IMR-90 (cell line): ENCODE measurements around the gene BARX1. TPM values are rescaled to one million over a fixed set of nuclear protein-coding genes. Genes with fewer than 3 reads are reported as not detected.
"Not testable (repeated sequence)": the region's sequence is repeated elsewhere in the genome, so short reads cannot be mapped to it uniquely, and the experiment has no call there.

Experiments used
- ATAC-seq: fragments of 200-7000 bp; cut with Tn5 transposase; 2 replicates; pipeline ENCODE4 v1.9.1; 2020; ENCODE audit warnings: low read depth, mild to moderate bottlenecking, moderate library complexity
- BruUV-seq: library from RNA; stranded (reverse); fragments of 400-500 nt; replicated peaks from 2 replicates; lab custom pipeline; 2021; lab: Mats Ljungman, UMichigan
- CTCF ChIA-PET: fragments of 300-600 bp; formaldehyde crosslinking; extraction: SDS; loops from one replicate; lab custom pipeline; 2021; ENCODE audit warnings: antibody characterized with exemption; lab: Yijun Ruan, JAX
- POLR2A ChIA-PET: fragments of 300-600 bp; sonication (Branson Sonifier 250); formaldehyde crosslinking; loops from one replicate; lab custom pipeline; 2022; ENCODE audit warnings: antibody characterized with exemption; ENCODE audit not compliant: unreplicated experiment; lab: Charles Lee
- DNase-seq: peaks from one replicate; pipeline ENCODE4 v3.0.0; 2013
- H2AFZ ChIP-seq: replicated peaks from 2 replicates; pipeline ENCODE3; 2013; ENCODE audit warnings: low read length, mild to moderate bottlenecking; ENCODE audit not compliant: poor library complexity
- H2AK5ac ChIP-seq: 2 replicates; pipeline ENCODE4 v1.6.1; 2013; ENCODE audit warnings: low read depth, low read length, inconsistent platforms
- H2AK9ac ChIP-seq: replicated peaks from 2 replicates; pipeline ENCODE3; 2013; ENCODE audit warnings: mild to moderate bottlenecking, low read depth, low read length, moderate library complexity; ENCODE audit not compliant: poor library complexity
- H2BK120ac ChIP-seq: 2 replicates; pipeline ENCODE4 v1.6.1; 2013; ENCODE audit warnings: low read depth, low read length, inconsistent platforms
- H2BK15ac ChIP-seq: 3 replicates; pipeline ENCODE4 v1.6.1; 2013; ENCODE audit warnings: low read depth, low read length, inconsistent platforms
- H2BK20ac ChIP-seq: 2 replicates; pipeline ENCODE4 v1.6.1; 2013; ENCODE audit warnings: low read depth, mild to moderate bottlenecking, inconsistent platforms, low read length, moderate library complexity
- H2BK5ac ChIP-seq: 2 replicates; pipeline ENCODE4 v1.6.1; 2013; ENCODE audit warnings: mild to moderate bottlenecking, low read depth, low read length, inconsistent platforms; ENCODE audit not compliant: poor library complexity, severe bottlenecking
- H3K14ac ChIP-seq: replicated peaks from 2 replicates; pipeline ENCODE4 v1.6.1; 2013; ENCODE audit warnings: low read depth, low read length, inconsistent platforms
- H3K18ac ChIP-seq: 2 replicates; pipeline ENCODE4 v1.6.1; 2013; ENCODE audit warnings: low read depth, low read length, control low read depth
- H3K23ac ChIP-seq: 2 replicates; pipeline ENCODE4 v1.6.1; 2013; ENCODE audit warnings: low read depth, low read length, inconsistent platforms
- H3K27ac ChIP-seq: 2 replicates; pipeline ENCODE4 v1.5.1; 2013; ENCODE audit warnings: mild to moderate bottlenecking, control low read depth, low read length; ENCODE audit not compliant: insufficient read depth
- H3K27me3 ChIP-seq: 2 replicates; pipeline ENCODE4 v1.6.1; 2013; ENCODE audit warnings: low read length; ENCODE audit not compliant: control insufficient read depth, insufficient read depth
- H3K36me3 ChIP-seq: 2 replicates; pipeline ENCODE4 v1.6.1; 2013; ENCODE audit warnings: low read length, mixed read lengths; ENCODE audit not compliant: control insufficient read depth, insufficient read depth
- H3K4ac ChIP-seq: 2 replicates; pipeline ENCODE4 v1.6.1; 2013; ENCODE audit warnings: low read depth, low read length, inconsistent platforms
- H3K4me1 ChIP-seq: 2 replicates; pipeline ENCODE4 v1.6.1; 2013; ENCODE audit warnings: low read length, mixed read lengths; ENCODE audit not compliant: control insufficient read depth, insufficient read depth
- H3K4me2 ChIP-seq: 2 replicates; pipeline ENCODE4 v1.6.1; 2013; ENCODE audit warnings: low read depth, mild to moderate bottlenecking, control low read depth, low read length, moderate library complexity
- H3K4me3 ChIP-seq: 2 replicates; pipeline ENCODE4 v1.5.1; 2013; ENCODE audit warnings: low read depth, mild to moderate bottlenecking, control low read depth, low read length, moderate library complexity; ENCODE audit not compliant: insufficient read depth
- H3K56ac ChIP-seq: 2 replicates; pipeline ENCODE4 v1.6.1; 2013; ENCODE audit warnings: low read length, inconsistent platforms; ENCODE audit not compliant: insufficient read depth; ENCODE audit errors: extremely low read depth
- H3K79me1 ChIP-seq, 2 experiments: 2 replicates each; pipeline ENCODE4 v1.6.1; 2013; ENCODE audit warnings: low read length in 2 of 2, inconsistent platforms in 1 of 2, low read depth in 1 of 2
- H3K9ac ChIP-seq: 2 replicates; pipeline ENCODE4 v1.6.1; 2013; ENCODE audit warnings: low read depth, low read length, control low read depth
- H3K9me1 ChIP-seq: 2 replicates; pipeline ENCODE4 v1.6.1; 2013; ENCODE audit warnings: low read length, inconsistent platforms; ENCODE audit not compliant: insufficient read depth
- H3K9me3 ChIP-seq: 2 replicates; pipeline ENCODE4 v1.6.1; 2013; ENCODE audit warnings: low read length; ENCODE audit not compliant: control insufficient read depth, insufficient read depth
- H4K20me1 ChIP-seq: 2 replicates; pipeline ENCODE4 v1.6.1; 2013; ENCODE audit warnings: low read length, inconsistent platforms; ENCODE audit not compliant: insufficient read depth
- H4K5ac ChIP-seq: 2 replicates; pipeline ENCODE4 v1.6.1; 2013; ENCODE audit warnings: mild to moderate bottlenecking, low read depth, low read length, control low read depth
- H4K8ac ChIP-seq, 2 experiments: 2 replicates each; pipeline ENCODE4 v1.6.1; 2013; ENCODE audit warnings: low read depth in 2 of 2, low read length in 2 of 2, control low read depth in 1 of 2, inconsistent platforms in 1 of 2
- H4K91ac ChIP-seq: 2 replicates; pipeline ENCODE4 v1.6.1; 2013; ENCODE audit warnings: low read depth, low read length, inconsistent platforms; ENCODE audit not compliant: insufficient read depth
- BHLHE40 ChIP-seq: fragments of 150-350 bp; IDR thresholded peaks from 2 replicates; pipeline ENCODE4 v1.6.1; 2016; ENCODE audit warnings: mild to moderate bottlenecking, low read depth, low read length
- POLR2A ChIP-seq: IDR thresholded peaks from 2 replicates; pipeline ENCODE4 v1.6.1; 2012; ENCODE audit warnings: mild to moderate bottlenecking, low read depth, low read length
- WGBS, 2 experiments: methylation state at CpG; one replicate each; pipeline versions ENCODE4 v1.1.5 to v1.1.7; 2013; ENCODE audit warnings: missing lambda C conversion rate in 2 of 2; ENCODE audit not compliant: insufficient read length in 1 of 2; ENCODE audit errors: extremely low coverage in 2 of 2; 5-methylcytosine and 5-hydroxymethylcytosine counted together
- dilution Hi-C: fragments of 300-500 bp; cut with HindIII; formaldehyde crosslinking; loops from one replicate; pipeline ENCODE4 v1.14.3; 2018; ENCODE audit warnings: low sequenced_read_pairs; ENCODE audit not compliant: unreplicated experiment
- in situ Hi-C: fragments of 300-500 bp; cut with MboI; formaldehyde crosslinking; loops from 3 replicates; pipeline ENCODE4 v1.14.3; 2019; ENCODE audit warnings: low sequenced_read_pairs, inconsistent platforms, mixed read lengths
- intact Hi-C: fragments of 100-400 bp; cut with micrococcal nuclease; formaldehyde crosslinking; loops from 2 replicates; pipeline ENCODE4 v1.10.0; 2022
- polyA plus RNA-seq, 3 experiments: library from polyadenylated mRNA; depleted of rRNA; stranded (reverse); fragments of >200 nt; gene quantifications; 2 replicates each; pipeline ENCODE4 v1.2.3, GENCODE V29; 2012; ENCODE audit warnings: low replicate concordance in 1 of 3
- total RNA-seq: library from RNA; depleted of rRNA; stranded (reverse); fragments of >200 nt; gene quantifications from 2 replicates; pipeline ENCODE4 v1.2.3, GENCODE V29; 2012

The BARX1 gene
- total and polyA plus RNA-seq, 2 of the 4 experiments (the other 2 are of a cell fraction), result not detected

GRCh38 chr9:93974151-93974550, 19.0 kb upstream of the BARX1 start:
- no TSS peak for BruUV-seq
- Histone ChIP-seq H4K91ac (no peak overlapping the region), H3K56ac (no peak overlapping the region), H3K14ac (no peak overlapping the region), H2AK9ac (no peak overlapping the region), H4K20me1 (no peaks in the 10 kb centered on the region), H3K9me3 (no peaks in the 10 kb centered on the region), H3K4me1 (no peaks in the 10 kb centered on the region), H3K4me2 (no peak overlapping the region), H4K5ac (no peak overlapping the region), H3K9ac (no peak overlapping the region), H2BK120ac (no peak overlapping the region), H3K4me3 (no peak overlapping the region), H2BK15ac (no peak overlapping the region), H3K4ac (no peak overlapping the region), H3K27ac (no peak overlapping the region), H2AK5ac (no peak overlapping the region), H2BK20ac (no peak overlapping the region), H2AFZ (no peak overlapping the region), H3K27me3 (peaks cover 12% of the 10 kb centered on the region), H4K8ac (no peak overlapping the region), H3K18ac (no peak overlapping the region), H3K23ac (no peak overlapping the region), H3K36me3 (no peaks in the 10 kb centered on the region), H2BK5ac (no peak overlapping the region), H3K9me1 (no peaks in the 10 kb centered on the region), H3K79me1 (no peaks in the 10 kb centered on the region)
- ATAC-seq, result no peak
- ChIA-PET POLR2A (no interaction called here), CTCF (no interaction called here)
- TF ChIP-seq BHLHE40 (no peak), POLR2A (no peak)
- intact Hi-C loops (no loop called here), dilution Hi-C loops (no loop called here), in situ Hi-C loops (loop anchor here (25.0 kb wide), 2 partner anchors 562 to 812 kb away; no protein-coding TSS in a partner anchor)
- WGBS, 2 experiments, result no CpG with 5 or more reads among the region's 3 CpGs
- no peak for DNase-seq

DNA sequence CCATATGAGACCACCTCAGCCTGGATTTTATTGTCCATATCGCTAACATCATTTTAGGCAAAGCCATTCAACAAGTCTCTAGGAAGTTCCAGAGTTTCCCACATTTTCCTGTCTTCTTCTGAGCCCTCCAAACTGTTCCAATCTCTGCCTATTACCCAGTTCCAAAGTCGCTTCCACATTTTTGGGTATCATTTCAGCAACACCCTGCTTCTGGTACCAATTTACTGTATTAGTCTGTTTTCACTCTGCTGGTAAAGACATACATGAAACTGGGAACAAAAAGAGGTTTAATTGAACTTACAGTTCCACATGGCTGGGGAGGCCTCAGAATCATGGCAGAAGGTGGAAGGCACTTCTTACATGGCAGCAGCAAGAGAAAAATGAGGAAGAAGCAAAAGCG, 17.5 kb upstream of the BARX1 start:
- H3K23ac ChIP-seq, H3K4me3 ChIP-seq, H2AK9ac ChIP-seq, H4K5ac ChIP-seq, H3K9ac ChIP-seq, H3K36me3 ChIP-seq, intact Hi-C loops, H3K4me1 ChIP-seq, H3K27ac ChIP-seq, H4K8ac ChIP-seq, DNase-seq, H2BK120ac ChIP-seq, H2BK15ac ChIP-seq, H3K9me1 ChIP-seq, ATAC-seq, H3K56ac ChIP-seq, dilution Hi-C loops, H3K9me3 ChIP-seq, H2AK5ac ChIP-seq, CTCF ChIA-PET, H3K14ac ChIP-seq, H3K4ac ChIP-seq, H2AFZ ChIP-seq, POLR2A ChIA-PET, H3K4me2 ChIP-seq, H3K27me3 ChIP-seq, H3K18ac ChIP-seq, H4K91ac ChIP-seq, H4K20me1 ChIP-seq, H3K79me1 ChIP-seq, H2BK5ac ChIP-seq, H2BK20ac ChIP-seq, BruUV-seq: not testable (repeated sequence)
- in situ Hi-C loops, result loop anchor here (25.0 kb wide), 2 partner anchors 560 to 810 kb away; no protein-coding TSS in a partner anchor
- WGBS, 2 experiments, result 29% methylated on average over 1 of the region's 3 CpGs; no CpG with 5 or more reads in 1 of the 2 experiments
